ENCODE data around the gene IZUMO3.

GRCh38 chr9:24500761-24501160, 44.9 kb downstream of the IZUMO3 start:
- TF ChIP-seq CTCF (conservative IDR thresholded peaks at IDR 0.05) (no peak), ZFX (IDR thresholded peaks at IDR 0.05) (no peak)
